HCT116 (cell line): ENCODE measurements around the gene PADI3. TPM values are rescaled to one million over a fixed set of nuclear protein-coding genes. Genes with fewer than 3 reads are reported as not detected.

ENCODE experiments used
- ATAC-seq: fragments of 200-7000 bp; cut with Tn5 transposase; 2 replicates; pipeline ENCODE4 v1.9.1; 2020; ENCODE audit warnings: mild to moderate bottlenecking, moderate library complexity
- BruUV-seq: library from RNA; stranded (reverse); fragments of 400-500 nt; replicated peaks from 2 replicates; lab custom pipeline; 2021; lab: Mats Ljungman, UMichigan
- CTCF ChIA-PET: fragments of 300-600 bp; sonication (Branson Sonifier 250); formaldehyde crosslinking; loops from one replicate; lab custom pipeline; 2021; ENCODE audit warnings: antibody characterized with exemption; lab: Charles Lee
- POLR2A ChIA-PET: fragments of 300-600, 350-600 bp; sonication (Branson Sonifier 250); formaldehyde crosslinking; loops from one replicate; lab custom pipeline; 2021; ENCODE audit warnings: antibody characterized with exemption; lab: Charles Lee
- RAD21 ChIA-PET, 2 experiments: fragments of 300-600 bp; sonication (Branson Sonifier 250); formaldehyde crosslinking; loops; one replicate each; lab custom pipeline; 2023; ENCODE audit warnings: low total read pairs in 2 of 2; ENCODE audit not compliant: uncharacterized antibody in 2 of 2, unreplicated experiment in 2 of 2, low non-redundant PET in 1 of 2; lab: Charles Lee
- DNase-seq: peaks from one replicate; pipeline ENCODE4 v3.0.0-alpha.2; 2010; ENCODE audit warnings: low read depth, low spot score
- H2AFZ ChIP-seq: fragments of 200-600 bp; shearing (Covaris generic), sonication (generic); 2 replicates; pipeline ENCODE4 v1.6.1; 2017; ENCODE audit warnings: low read depth, mixed run types, mixed read lengths, antibody characterized with exemption, low read length; ENCODE audit not compliant: poor library complexity, severe bottlenecking
- H3K27ac ChIP-seq: 2 replicates; pipeline ENCODE4 v1.5.1; 2012; ENCODE audit warnings: low read depth, low read length
- H3K27me3 ChIP-seq: fragments of 200-600 bp; sonication (generic); 2 replicates; pipeline ENCODE4 v1.6.1; 2016; ENCODE audit warnings: mixed run types, low read length, mixed read lengths; ENCODE audit not compliant: insufficient read depth
- H3K36me3 ChIP-seq, 2 experiments: fragments of 200-500 bp in 1 of 2; fragments of 200-600 bp in 1 of 2; sonication (Bioruptor generic) in 1 of 2; sonication (generic) in 1 of 2; 2 replicates each; pipeline versions ENCODE4 v1.5.1 to v1.6.1; 2014 to 2016; ENCODE audit warnings: low read length in 2 of 2, inconsistent platforms in 1 of 2, mixed read lengths in 1 of 2, mixed run types in 1 of 2; ENCODE audit not compliant: insufficient read depth in 2 of 2, control insufficient read depth in 1 of 2
- H3K4me1 ChIP-seq, 2 experiments: fragments of 200-600 bp in 1 of 2; sonication (generic) in 1 of 2; 2 replicates each; pipeline versions ENCODE4 v1.5.1 to v1.6.1; 2012 to 2017; ENCODE audit warnings: low read length in 2 of 2, inconsistent platforms in 1 of 2, mild to moderate bottlenecking in 1 of 2, mixed read lengths in 1 of 2, mixed run types in 1 of 2, moderate library complexity in 1 of 2; ENCODE audit not compliant: insufficient read depth in 2 of 2, control insufficient read depth in 1 of 2
- H3K4me2 ChIP-seq: fragments of 200-600 bp; sonication (generic); 2 replicates; pipeline ENCODE4 v1.6.1; 2017; ENCODE audit warnings: mixed run types, low read length, mixed read lengths
- H3K4me3 ChIP-seq, 2 experiments: fragments of 200-600 bp in 1 of 2; sonication (generic) in 1 of 2; replicated peaks in 1 of 2; 2 replicates each; pipeline ENCODE4 v1.5.1; 2011 to 2016; ENCODE audit warnings: low read length in 2 of 2, control low read depth in 1 of 2, low read depth in 1 of 2, mild to moderate bottlenecking in 1 of 2, mixed read lengths in 1 of 2, mixed run types in 1 of 2
- H3K79me2 ChIP-seq: fragments of 200-600 bp; sonication (generic); 2 replicates; pipeline ENCODE4 v1.6.1; 2017; ENCODE audit warnings: mild to moderate bottlenecking, mixed run types, low read length, moderate library complexity, mixed read lengths; ENCODE audit not compliant: insufficient read depth
- H3K9ac ChIP-seq: fragments of 200-600 bp; sonication (generic); 2 replicates; pipeline ENCODE4 v1.6.1; 2016; ENCODE audit warnings: low read length, mixed read lengths
- H3K9me2 ChIP-seq: fragments of 200-600 bp; sonication (generic), shearing (Covaris generic); 2 replicates; pipeline ENCODE4 v1.6.1; 2017; ENCODE audit warnings: mixed run types, mild to moderate bottlenecking, moderate library complexity; ENCODE audit not compliant: insufficient read depth
- H3K9me3 ChIP-seq, 2 experiments: fragments of 200-500 bp in 1 of 2; fragments of 200-600 bp in 1 of 2; sonication (Bioruptor generic) in 1 of 2; sonication (generic) in 1 of 2; 2 replicates each; pipeline ENCODE4 v1.6.1; 2014 to 2017; ENCODE audit warnings: low read length in 2 of 2, mixed read lengths in 2 of 2, inconsistent platforms in 1 of 2, low read depth in 1 of 2, mild to moderate bottlenecking in 1 of 2, mixed run types in 1 of 2, moderate library complexity in 1 of 2; ENCODE audit not compliant: control insufficient read depth in 1 of 2, insufficient read depth in 1 of 2
- H4K20me1 ChIP-seq: fragments of 200-600 bp; sonication (generic), shearing (Covaris generic); 2 replicates; pipeline ENCODE4 v1.6.1; 2017; ENCODE audit warnings: mixed run types, mild to moderate bottlenecking, moderate library complexity; ENCODE audit not compliant: insufficient read depth
- ATF3 ChIP-seq: IDR thresholded peaks from 2 replicates; pipeline ENCODE4 v1.6.1; 2012
- CBX3 ChIP-seq: IDR thresholded peaks from 2 replicates; pipeline ENCODE4 v1.6.1; 2012; ENCODE audit warnings: low read depth
- EZH2phosphoT487 ChIP-seq: fragments of 200-600 bp; IDR thresholded peaks from 2 replicates; pipeline ENCODE4 v1.6.1; 2018; ENCODE audit warnings: antibody characterized with exemption, borderline replicate concordance
- FOSL1 ChIP-seq: IDR thresholded peaks from 2 replicates; pipeline ENCODE4 v1.6.1; 2012; ENCODE audit warnings: low read depth
- JUND ChIP-seq: IDR thresholded peaks from 2 replicates; pipeline ENCODE4 v1.6.1; 2012
- POLR2A ChIP-seq: IDR thresholded peaks from 2 replicates; pipeline ENCODE4 v1.7.0; 2011; ENCODE audit warnings: borderline replicate concordance; ENCODE audit not compliant: insufficient read depth, insufficient read length; ENCODE audit errors: extremely low read depth
- POLR2AphosphoS5 ChIP-seq: IDR thresholded peaks from 2 replicates; pipeline ENCODE4 v1.6.1; 2011; ENCODE audit warnings: mild to moderate bottlenecking, low read depth, low read length, moderate library complexity
- RAD21 ChIP-seq: IDR thresholded peaks from 2 replicates; pipeline ENCODE4 v1.6.1; 2012; ENCODE audit warnings: low read depth, mild to moderate bottlenecking
- REST ChIP-seq: IDR thresholded peaks from 2 replicates; pipeline ENCODE4 v1.6.1; 2012; ENCODE audit warnings: low read depth
- SIN3A ChIP-seq: IDR thresholded peaks from 2 replicates; pipeline ENCODE4 v1.6.1; 2012; ENCODE audit warnings: low read depth
- SP1 ChIP-seq: IDR thresholded peaks from 2 replicates; pipeline ENCODE4 v1.6.1; 2012; ENCODE audit warnings: low read depth
- SRF ChIP-seq: IDR thresholded peaks from 2 replicates; pipeline ENCODE4 v1.6.1; 2012; ENCODE audit warnings: low read depth
- TCF7L2 ChIP-seq: IDR thresholded peaks from 2 replicates; pipeline ENCODE4 v1.7.0; 2011; ENCODE audit warnings: borderline replicate concordance, inconsistent platforms; ENCODE audit not compliant: insufficient read depth, insufficient read length; ENCODE audit errors: extremely low read depth
- YY1 ChIP-seq: IDR thresholded peaks from 2 replicates; pipeline ENCODE4 v1.6.1; 2011; ENCODE audit warnings: low read length, low read depth, moderate library complexity, mild to moderate bottlenecking; ENCODE audit not compliant: insufficient replicate concordance; ENCODE audit errors: extremely low read depth
- ZFX ChIP-seq: fragments of 450-650 bp; IDR thresholded peaks from 2 replicates; pipeline ENCODE4 v1.6.1; 2017
- ZNF274 ChIP-seq: fragments of 200-500 bp; sonication (Bioruptor generic); IDR thresholded peaks from 2 replicates; pipeline ENCODE4 v1.6.1; 2014; ENCODE audit warnings: mild to moderate bottlenecking, low read depth, low read length, inconsistent platforms
- intact Hi-C: fragments of 100-400 bp; cut with micrococcal nuclease; formaldehyde crosslinking; loops from 2 replicates; pipeline ENCODE4 v1.10.0; 2022
- total RNA-seq: library from RNA; stranded (reverse); gene quantifications from one replicate; pipeline ENCODE4 v1.2.1, GENCODE V29; 2021; ENCODE audit not compliant: unreplicated experiment
- TF ChIP-seq, protein P1 (sequence below), 3 experiments: fragments of 200-600 bp in 1 of 3; sonication (generic) in 1 of 3; IDR thresholded peaks in 2 of 3; conservative IDR thresholded peaks in 1 of 3; 2 replicates each; pipeline ENCODE4 v1.5.1; 2012 to 2017; ENCODE audit warnings: low read depth in 2 of 3, low read length in 2 of 3, antibody characterized with exemption in 1 of 3, borderline replicate concordance in 1 of 3, control low read depth in 1 of 3, mild to moderate bottlenecking in 1 of 3, mixed read lengths in 1 of 3, mixed run types in 1 of 3, moderate library complexity in 1 of 3; ENCODE audit not compliant: insufficient read depth in 1 of 3
- TF ChIP-seq, protein P2 (sequence below): IDR thresholded peaks from 2 replicates; pipeline ENCODE4 v1.6.1; 2011; ENCODE audit warnings: mild to moderate bottlenecking, low read length, moderate library complexity; ENCODE audit not compliant: insufficient replicate concordance; ENCODE audit errors: extremely low read depth

PADI3 gene
- total RNA-seq, 1 experiment from 2014 or later = 0.93 TPM

DNA sequence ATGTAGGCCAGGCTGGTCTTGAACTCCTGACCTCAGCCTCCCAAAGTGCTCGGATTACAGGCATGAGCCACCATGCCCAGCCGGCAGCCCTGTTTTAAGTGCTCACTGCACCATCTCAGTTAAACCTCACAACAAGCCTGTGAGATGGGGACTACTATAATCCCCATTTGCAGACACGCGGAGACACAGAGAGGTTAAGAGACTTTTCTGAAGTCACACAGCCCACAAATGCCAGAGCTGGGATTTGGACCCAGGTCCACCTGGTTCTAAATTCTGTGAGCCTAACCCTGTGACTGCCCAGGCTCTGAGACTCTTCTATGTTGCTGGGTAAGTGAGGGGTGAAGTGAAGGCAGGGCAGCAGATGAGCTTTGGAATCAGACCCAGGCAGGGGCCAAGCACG, 37.5 kb upstream of the PADI3 start:
- TF ChIP-seq SP1 (no peak), ZFX (no peak), SRF (no peak), SIN3A (no peak), YY1 (no peak), EZH2phosphoT487 (no peak), ATF3 (no peak), REST (no peak), ZNF274 (no peak), POLR2A (no peak), POLR2AphosphoS5 (no peak), RAD21 (no peak), TCF7L2 (no peak), CBX3 (no peak), JUND (no peak), FOSL1 (no peak)
- TF ChIP-seq, protein P1, sequence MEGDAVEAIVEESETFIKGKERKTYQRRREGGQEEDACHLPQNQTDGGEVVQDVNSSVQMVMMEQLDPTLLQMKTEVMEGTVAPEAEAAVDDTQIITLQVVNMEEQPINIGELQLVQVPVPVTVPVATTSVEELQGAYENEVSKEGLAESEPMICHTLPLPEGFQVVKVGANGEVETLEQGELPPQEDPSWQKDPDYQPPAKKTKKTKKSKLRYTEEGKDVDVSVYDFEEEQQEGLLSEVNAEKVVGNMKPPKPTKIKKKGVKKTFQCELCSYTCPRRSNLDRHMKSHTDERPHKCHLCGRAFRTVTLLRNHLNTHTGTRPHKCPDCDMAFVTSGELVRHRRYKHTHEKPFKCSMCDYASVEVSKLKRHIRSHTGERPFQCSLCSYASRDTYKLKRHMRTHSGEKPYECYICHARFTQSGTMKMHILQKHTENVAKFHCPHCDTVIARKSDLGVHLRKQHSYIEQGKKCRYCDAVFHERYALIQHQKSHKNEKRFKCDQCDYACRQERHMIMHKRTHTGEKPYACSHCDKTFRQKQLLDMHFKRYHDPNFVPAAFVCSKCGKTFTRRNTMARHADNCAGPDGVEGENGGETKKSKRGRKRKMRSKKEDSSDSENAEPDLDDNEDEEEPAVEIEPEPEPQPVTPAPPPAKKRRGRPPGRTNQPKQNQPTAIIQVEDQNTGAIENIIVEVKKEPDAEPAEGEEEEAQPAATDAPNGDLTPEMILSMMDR (IDR thresholded peaks at IDR 0.05 in 2 of 3, conservative IDR thresholded peaks at IDR 0.05 in 1 of 3; ENCODE audit: borderline replicate concordance in 1 of 3, insufficient read depth in 1 of 3, low read depth in 2 of 3, low read length in 2 of 3) = no peak
- TF ChIP-seq, protein P2, sequence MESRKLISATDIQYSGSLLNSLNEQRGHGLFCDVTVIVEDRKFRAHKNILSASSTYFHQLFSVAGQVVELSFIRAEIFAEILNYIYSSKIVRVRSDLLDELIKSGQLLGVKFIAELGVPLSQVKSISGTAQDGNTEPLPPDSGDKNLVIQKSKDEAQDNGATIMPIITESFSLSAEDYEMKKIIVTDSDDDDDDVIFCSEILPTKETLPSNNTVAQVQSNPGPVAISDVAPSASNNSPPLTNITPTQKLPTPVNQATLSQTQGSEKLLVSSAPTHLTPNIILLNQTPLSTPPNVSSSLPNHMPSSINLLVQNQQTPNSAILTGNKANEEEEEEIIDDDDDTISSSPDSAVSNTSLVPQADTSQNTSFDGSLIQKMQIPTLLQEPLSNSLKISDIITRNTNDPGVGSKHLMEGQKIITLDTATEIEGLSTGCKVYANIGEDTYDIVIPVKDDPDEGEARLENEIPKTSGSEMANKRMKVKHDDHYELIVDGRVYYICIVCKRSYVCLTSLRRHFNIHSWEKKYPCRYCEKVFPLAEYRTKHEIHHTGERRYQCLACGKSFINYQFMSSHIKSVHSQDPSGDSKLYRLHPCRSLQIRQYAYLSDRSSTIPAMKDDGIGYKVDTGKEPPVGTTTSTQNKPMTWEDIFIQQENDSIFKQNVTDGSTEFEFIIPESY = no peak
- Histone ChIP-seq H3K9ac (no peak overlapping the region), H3K79me2 (no peaks in the 10 kb centered on the region), H3K9me3 (no peaks in the 10 kb centered on the region), H3K27me3 (no peaks in the 10 kb centered on the region), H3K27ac (no peak overlapping the region), H3K9me2 (no peaks in the 10 kb centered on the region), H4K20me1 (no peaks in the 10 kb centered on the region), H3K4me2 (no peak overlapping the region), H2AFZ (no peak overlapping the region), H3K36me3 (no peaks in the 10 kb centered on the region), H3K4me1 (peaks cover 26 to 73% of the 10 kb centered on the region in 2 experiments), H3K4me3 (no peak overlapping the region)
- ChIA-PET POLR2A (interaction anchor here (0.6 kb wide), 1 partner anchor 77 kb away, joined by 3 read pairs; no protein-coding TSS in a partner anchor), CTCF (no interaction called here), RAD21 (interaction anchor here in 1 of 2 experiments (0.6 kb wide), 1 partner anchor 25 kb away, joined by 3 read pairs; no protein-coding TSS in a partner anchor)
- ATAC-seq = no peak
- no peak for DNase-seq
- BruUV-seq = no TSS peak
- intact Hi-C loops = no loop called here
